SK-N-SH treated with all-trans-retinoic acid at 6 μM for 48 hours (cell line): ENCODE data around the gene SPACA9.

Source experiments
- ARNTL ChIP-seq: fragments of 450-650 bp; formaldehyde crosslinking; IDR thresholded peaks from 2 replicates; pipeline ENCODE4 v1.5.0; 2020; ENCODE audit warnings: low read depth, mild to moderate bottlenecking, moderate library complexity, borderline replicate concordance
- CSDC2 ChIP-seq: fragments of 250-450 bp; sonication (Bioruptor Pico); IDR thresholded peaks from 2 replicates; pipeline ENCODE4 v1.5.0; 2020; ENCODE audit warnings: mild to moderate bottlenecking, moderate library complexity
- OSR1 ChIP-seq: fragments of 250-450 bp; sonication (Bioruptor Pico); IDR thresholded peaks from 2 replicates; pipeline ENCODE4 v1.8.0; 2022; ENCODE audit warnings: moderate library complexity, mild to moderate bottlenecking, inconsistent platforms
- PPARA ChIP-seq: fragments of 250-450 bp; sonication (Bioruptor Pico); IDR thresholded peaks from 2 replicates; pipeline ENCODE4 v1.5.0; 2020; ENCODE audit warnings: mild to moderate bottlenecking, borderline replicate concordance
- RARB ChIP-seq: fragments of 250-450 bp; sonication (Bioruptor Pico); IDR thresholded peaks from 2 replicates; pipeline ENCODE4 v1.8.0; 2021; ENCODE audit warnings: mild to moderate bottlenecking, moderate library complexity
- SNAI2 ChIP-seq: fragments of 250-450 bp; sonication (Bioruptor Pico); IDR thresholded peaks from 2 replicates; pipeline ENCODE4 v1.5.0; 2020; ENCODE audit warnings: mild to moderate bottlenecking, moderate library complexity
- TCF4 ChIP-seq: fragments of 250-450 bp; sonication (Bioruptor Pico); IDR thresholded peaks from 2 replicates; pipeline ENCODE4 v1.8.0; 2021; ENCODE audit warnings: mild to moderate bottlenecking, moderate library complexity, borderline replicate concordance
- TOX ChIP-seq: fragments of 250-450 bp; sonication (Bioruptor Pico); IDR thresholded peaks from 2 replicates; pipeline ENCODE4 v1.8.0; 2021; ENCODE audit warnings: mild to moderate bottlenecking, moderate library complexity, borderline replicate concordance
- ZFP3 ChIP-seq: fragments of 250-450 bp; sonication (Bioruptor Pico); IDR thresholded peaks from 2 replicates; pipeline ENCODE4 v1.5.0; 2020; ENCODE audit warnings: mild to moderate bottlenecking, moderate library complexity
- ZFP30 ChIP-seq: fragments of 450-650 bp; formaldehyde crosslinking; IDR thresholded peaks from 2 replicates; pipeline ENCODE4 v1.5.0; 2022; ENCODE audit warnings: mild to moderate bottlenecking, moderate library complexity
- TF ChIP-seq, protein P1 (sequence below): fragments of 250-450 bp; sonication (Bioruptor Pico); IDR thresholded peaks from 2 replicates; pipeline ENCODE4 v1.5.0; 2020; ENCODE audit warnings: mild to moderate bottlenecking, moderate library complexity
- TF ChIP-seq, protein P2 (sequence below): fragments of 250-450 bp; sonication (Bioruptor Pico); IDR thresholded peaks from 2 replicates; pipeline ENCODE4 v1.5.1; 2021; ENCODE audit warnings: mild to moderate bottlenecking, moderate library complexity
- TF ChIP-seq, protein P3 (sequence below): fragments of 250-450 bp; sonication (Bioruptor Pico); IDR thresholded peaks from 2 replicates; pipeline ENCODE4 v1.5.1; 2020; ENCODE audit warnings: low read depth, mild to moderate bottlenecking, moderate library complexity

DNA sequence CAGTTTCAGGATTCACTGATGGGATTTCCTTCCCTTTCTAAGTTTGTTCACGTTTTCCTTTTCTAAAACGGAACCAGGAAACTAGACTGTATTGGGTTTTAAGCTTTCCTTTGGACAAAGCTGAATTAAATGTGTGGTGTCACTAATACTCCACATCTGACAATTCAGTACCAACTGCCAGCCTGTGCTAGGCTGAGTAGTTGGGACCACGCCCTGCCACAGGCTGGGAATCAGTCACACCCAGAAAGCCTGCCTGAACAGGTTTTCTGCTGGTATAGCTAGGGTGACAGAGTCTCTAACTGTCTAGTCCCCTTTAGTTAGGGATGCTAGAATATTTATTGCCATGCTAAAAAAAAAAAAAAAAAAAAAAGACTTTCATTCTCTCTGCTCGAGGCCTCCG is 15.6 kb downstream of the SPACA9 start:
- no peak for TF ChIP-seq OSR1
- no peak for TF ChIP-seq TCF4 (CRISPR knock-in tag)
- no peak for TF ChIP-seq ZFP30 (CRISPR knock-in tag)
- TF ChIP-seq ARNTL (CRISPR knock-in tag) = no peak
- TF ChIP-seq, protein P1, sequence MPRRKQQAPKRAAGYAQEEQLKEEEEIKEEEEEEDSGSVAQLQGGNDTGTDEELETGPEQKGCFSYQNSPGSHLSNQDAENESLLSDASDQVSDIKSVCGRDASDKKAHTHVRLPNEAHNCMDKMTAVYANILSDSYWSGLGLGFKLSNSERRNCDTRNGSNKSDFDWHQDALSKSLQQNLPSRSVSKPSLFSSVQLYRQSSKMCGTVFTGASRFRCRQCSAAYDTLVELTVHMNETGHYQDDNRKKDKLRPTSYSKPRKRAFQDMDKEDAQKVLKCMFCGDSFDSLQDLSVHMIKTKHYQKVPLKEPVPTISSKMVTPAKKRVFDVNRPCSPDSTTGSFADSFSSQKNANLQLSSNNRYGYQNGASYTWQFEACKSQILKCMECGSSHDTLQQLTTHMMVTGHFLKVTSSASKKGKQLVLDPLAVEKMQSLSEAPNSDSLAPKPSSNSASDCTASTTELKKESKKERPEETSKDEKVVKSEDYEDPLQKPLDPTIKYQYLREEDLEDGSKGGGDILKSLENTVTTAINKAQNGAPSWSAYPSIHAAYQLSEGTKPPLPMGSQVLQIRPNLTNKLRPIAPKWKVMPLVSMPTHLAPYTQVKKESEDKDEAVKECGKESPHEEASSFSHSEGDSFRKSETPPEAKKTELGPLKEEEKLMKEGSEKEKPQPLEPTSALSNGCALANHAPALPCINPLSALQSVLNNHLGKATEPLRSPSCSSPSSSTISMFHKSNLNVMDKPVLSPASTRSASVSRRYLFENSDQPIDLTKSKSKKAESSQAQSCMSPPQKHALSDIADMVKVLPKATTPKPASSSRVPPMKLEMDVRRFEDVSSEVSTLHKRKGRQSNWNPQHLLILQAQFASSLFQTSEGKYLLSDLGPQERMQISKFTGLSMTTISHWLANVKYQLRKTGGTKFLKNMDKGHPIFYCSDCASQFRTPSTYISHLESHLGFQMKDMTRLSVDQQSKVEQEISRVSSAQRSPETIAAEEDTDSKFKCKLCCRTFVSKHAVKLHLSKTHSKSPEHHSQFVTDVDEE (CRISPR knock-in tag) = no peak
- TF ChIP-seq RARB (CRISPR knock-in tag) = no peak
- no peak for TF ChIP-seq ZFP3 (CRISPR knock-in tag)
- TF ChIP-seq, protein P2, sequence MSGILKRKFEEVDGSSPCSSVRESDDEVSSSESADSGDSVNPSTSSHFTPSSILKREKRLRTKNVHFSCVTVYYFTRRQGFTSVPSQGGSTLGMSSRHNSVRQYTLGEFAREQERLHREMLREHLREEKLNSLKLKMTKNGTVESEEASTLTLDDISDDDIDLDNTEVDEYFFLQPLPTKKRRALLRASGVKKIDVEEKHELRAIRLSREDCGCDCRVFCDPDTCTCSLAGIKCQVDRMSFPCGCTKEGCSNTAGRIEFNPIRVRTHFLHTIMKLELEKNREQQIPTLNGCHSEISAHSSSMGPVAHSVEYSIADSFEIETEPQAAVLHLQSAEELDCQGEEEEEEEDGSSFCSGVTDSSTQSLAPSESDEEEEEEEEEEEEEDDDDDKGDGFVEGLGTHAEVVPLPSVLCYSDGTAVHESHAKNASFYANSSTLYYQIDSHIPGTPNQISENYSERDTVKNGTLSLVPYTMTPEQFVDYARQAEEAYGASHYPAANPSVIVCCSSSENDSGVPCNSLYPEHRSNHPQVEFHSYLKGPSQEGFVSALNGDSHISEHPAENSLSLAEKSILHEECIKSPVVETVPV (CRISPR knock-in tag) = no peak
- TF ChIP-seq PPARA (CRISPR knock-in tag) = no peak
- no peak for TF ChIP-seq SNAI2
- TF ChIP-seq, protein P3, sequence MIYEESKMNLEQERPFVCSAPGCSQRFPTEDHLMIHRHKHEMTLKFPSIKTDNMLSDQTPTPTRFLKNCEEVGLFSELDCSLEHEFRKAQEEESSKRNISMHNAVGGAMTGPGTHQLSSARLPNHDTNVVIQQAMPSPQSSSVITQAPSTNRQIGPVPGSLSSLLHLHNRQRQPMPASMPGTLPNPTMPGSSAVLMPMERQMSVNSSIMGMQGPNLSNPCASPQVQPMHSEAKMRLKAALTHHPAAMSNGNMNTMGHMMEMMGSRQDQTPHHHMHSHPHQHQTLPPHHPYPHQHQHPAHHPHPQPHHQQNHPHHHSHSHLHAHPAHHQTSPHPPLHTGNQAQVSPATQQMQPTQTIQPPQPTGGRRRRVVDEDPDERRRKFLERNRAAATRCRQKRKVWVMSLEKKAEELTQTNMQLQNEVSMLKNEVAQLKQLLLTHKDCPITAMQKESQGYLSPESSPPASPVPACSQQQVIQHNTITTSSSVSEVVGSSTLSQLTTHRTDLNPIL (CRISPR knock-in tag) = no peak
- TF ChIP-seq TOX (CRISPR knock-in tag) = no peak
- TF ChIP-seq CSDC2 = no peak
